Adipocyte (in vitro differentiated cells): Measurements from ENCODE around the gene CENPF.
"Not testable (repeated sequence)": the region's sequence is repeated elsewhere in the genome, so short reads cannot be mapped to it uniquely, and the experiment has no call there.

Source experiments
- DNase-seq: peaks from one replicate; pipeline ENCODE4 v3.0.0-alpha.2; 2015; ENCODE audit warnings: low read depth
- H3K27me3 ChIP-seq: replicated peaks from 2 replicates; pipeline ENCODE4 v1.7.0; 2013; ENCODE audit warnings: mild to moderate bottlenecking, low read length, moderate library complexity; ENCODE audit not compliant: control insufficient read depth, insufficient read depth
- H3K36me3 ChIP-seq: 2 replicates; pipeline ENCODE4 v1.7.0; 2013; ENCODE audit warnings: low read length, mild to moderate bottlenecking, moderate library complexity; ENCODE audit not compliant: control insufficient read depth, insufficient read depth, severe bottlenecking
- H3K4me1 ChIP-seq: 2 replicates; pipeline ENCODE4 v1.7.0; 2013; ENCODE audit warnings: mild to moderate bottlenecking, low read length, moderate library complexity; ENCODE audit not compliant: control insufficient read depth, insufficient read depth
- H3K4me3 ChIP-seq: 2 replicates; pipeline ENCODE4 v1.7.0; 2013; ENCODE audit warnings: mild to moderate bottlenecking, low read length, moderate library complexity
- H3K9ac ChIP-seq: 2 replicates; pipeline ENCODE4 v1.7.0; 2013; ENCODE audit warnings: mild to moderate bottlenecking, low read length, moderate library complexity
- H3K9me3 ChIP-seq: 2 replicates; pipeline ENCODE4 v1.7.0; 2013; ENCODE audit warnings: mild to moderate bottlenecking, low read length, moderate library complexity; ENCODE audit not compliant: control insufficient read depth

The CENPF gene

GRCh38 chr1:214666674-214667073 is 63.7 kb downstream of the CENPF start:
- no peak overlapping the region for H3K4me3 ChIP-seq
- H3K9me3 ChIP-seq = no peaks in the 10 kb centered on the region
- DNase-seq = no peak
- H3K4me1 ChIP-seq = peaks cover 28% of the 10 kb centered on the region
- no peak overlapping the region for H3K9ac ChIP-seq
- no peaks in the 10 kb centered on the region for H3K36me3 ChIP-seq
- H3K27me3 ChIP-seq = no peaks in the 10 kb centered on the region

- Histone ChIP-seq H3K4me3 (no peak overlapping the region), H3K36me3 (no peaks in the 10 kb centered on the region), H3K9ac (no peak overlapping the region), H3K4me1 (peaks cover 14% of the 10 kb centered on the region), H3K9me3 (no peaks in the 10 kb centered on the region), H3K27me3 (no peaks in the 10 kb centered on the region)
- peak; percentile 49 for DNase-seq
These were observed 67.1 kb downstream of the CENPF start for GRCh38 chr1:214670098-214670497.

- H3K4me3 ChIP-seq, H3K9ac ChIP-seq, H3K36me3 ChIP-seq, H3K27me3 ChIP-seq, H3K9me3 ChIP-seq, DNase-seq: not testable (repeated sequence)
- peaks cover 14% of the 10 kb centered on the region for H3K4me1 ChIP-seq
These were observed 70.0 kb downstream of the CENPF start for GRCh38 chr1:214673029-214673428.

- Histone ChIP-seq H3K36me3 (no peaks in the 10 kb centered on the region), H3K9ac (no peak overlapping the region), H3K9me3 (peaks cover 3% of the 10 kb centered on the region), H3K27me3 (no peaks in the 10 kb centered on the region), H3K4me1 (peaks cover 14% of the 10 kb centered on the region), H3K4me3 (no peak overlapping the region)
- DNase-seq = no peak
These were observed 70.6 kb downstream of the CENPF start for GRCh38 chr1:214673576-214673975.

GRCh38 chr1:214675524-214675923 is 72.5 kb downstream of the CENPF start:
- not testable (repeated sequence) for DNase-seq, H3K27me3 ChIP-seq, H3K36me3 ChIP-seq, H3K4me3 ChIP-seq, H3K4me1 ChIP-seq, H3K9ac ChIP-seq, H3K9me3 ChIP-seq

GRCh38 chr1:214676747-214677146 is 73.8 kb downstream of the CENPF start:
- no peaks in the 10 kb centered on the region for H3K4me1 ChIP-seq
- H3K36me3 ChIP-seq = no peaks in the 10 kb centered on the region
- H3K27me3 ChIP-seq = no peaks in the 10 kb centered on the region
- no peak overlapping the region for H3K9ac ChIP-seq
- peaks cover 3% of the 10 kb centered on the region for H3K9me3 ChIP-seq
- no peak overlapping the region for H3K4me3 ChIP-seq
- DNase-seq = no peak

GRCh38 chr1:214677945-214678344 is 75.0 kb downstream of the CENPF start:
- H3K27me3 ChIP-seq = no peaks in the 10 kb centered on the region
- H3K9me3 ChIP-seq = peaks cover 3% of the 10 kb centered on the region
- no peak overlapping the region for H3K9ac ChIP-seq
- no peaks in the 10 kb centered on the region for H3K36me3 ChIP-seq
- DNase-seq = no peak
- H3K4me3 ChIP-seq = no peak overlapping the region
- no peaks in the 10 kb centered on the region for H3K4me1 ChIP-seq

GRCh38 chr1:214678386-214678785 is 75.4 kb downstream of the CENPF start:
- no peaks in the 10 kb centered on the region for H3K4me1 ChIP-seq
- H3K36me3 ChIP-seq = no peaks in the 10 kb centered on the region
- H3K9ac ChIP-seq = no peak overlapping the region
- H3K9me3 ChIP-seq = peaks cover 3% of the 10 kb centered on the region
- no peaks in the 10 kb centered on the region for H3K27me3 ChIP-seq
- DNase-seq = no peak
- H3K4me3 ChIP-seq = no peak overlapping the region

- Histone ChIP-seq H3K4me1 (no peaks in the 10 kb centered on the region), H3K9me3 (no peaks in the 10 kb centered on the region), H3K4me3 (no peak overlapping the region), H3K9ac (no peak overlapping the region), H3K36me3 (no peaks in the 10 kb centered on the region), H3K27me3 (no peaks in the 10 kb centered on the region)
- no peak for DNase-seq
These were observed 80.6 kb downstream of the CENPF start for GRCh38 chr1:214683621-214684020.

GRCh38 chr1:214685906-214686305 is 82.9 kb downstream of the CENPF start:
- no peak for DNase-seq
- Histone ChIP-seq H3K4me3 (no peak overlapping the region), H3K4me1 (peaks cover 9% of the 10 kb centered on the region), H3K9me3 (no peaks in the 10 kb centered on the region), H3K36me3 (no peaks in the 10 kb centered on the region), H3K27me3 (no peaks in the 10 kb centered on the region), H3K9ac (no peak overlapping the region)

- H3K4me3 ChIP-seq = no peak overlapping the region
- H3K9me3 ChIP-seq = no peaks in the 10 kb centered on the region
- no peak overlapping the region for H3K9ac ChIP-seq
- no peaks in the 10 kb centered on the region for H3K27me3 ChIP-seq
- peaks cover 15% of the 10 kb centered on the region for H3K4me1 ChIP-seq
- no peak for DNase-seq
- H3K36me3 ChIP-seq = no peaks in the 10 kb centered on the region
These were observed 83.5 kb downstream of the CENPF start for GRCh38 chr1:214686497-214686896.

GRCh38 chr1:214688891-214689290 is 85.9 kb downstream of the CENPF start:
- Histone ChIP-seq H3K27me3 (no peaks in the 10 kb centered on the region), H3K9me3 (no peaks in the 10 kb centered on the region), H3K36me3 (no peaks in the 10 kb centered on the region), H3K9ac (no peak overlapping the region), H3K4me3 (no peak overlapping the region), H3K4me1 (peaks cover 17% of the 10 kb centered on the region)
- no peak for DNase-seq
